ENCODE results near the gene LEKR1. TPM values are rescaled to one million over a fixed set of nuclear protein-coding genes. Genes with fewer than 3 reads are reported as not detected.

LEKR1 gene
- total and polyA plus RNA-seq, 8 donors, result 0.76 to 3.8 (median 2.1) TPM

GRCh38 chr3:157093096-157093495 is 266.9 kb downstream of the LEKR1 start:
- no peak for DNase-seq
- no peak overlapping the region for H3K4me3 ChIP-seq
- H3K4me1 ChIP-seq, result peaks cover 26 to 29% of the 10 kb centered on the region in 2 donors
- no peak for TF ChIP-seq CTCF (IDR thresholded peaks at IDR 0.05)
- no peak overlapping the region for H3K27ac ChIP-seq
- H3K27me3 ChIP-seq, result no peaks in the 10 kb centered on the region
- ATAC-seq, result no peak
- no peaks in the 10 kb centered on the region for H3K9me3 ChIP-seq
- H3K36me3 ChIP-seq, result no peaks in the 10 kb centered on the region
- intact Hi-C loops (cut with DNase I), result no loop called here

- intact Hi-C loops (cut with DNase I), result no loop called here
- no peaks in the 10 kb centered on the region for H3K27me3 ChIP-seq
- H3K4me3 ChIP-seq, result no peak overlapping the region
- TF ChIP-seq CTCF (IDR thresholded peaks at IDR 0.05), result no peak
- no peaks in the 10 kb centered on the region for H3K9me3 ChIP-seq
- H3K4me1 ChIP-seq, result peaks cover 21 to 26% of the 10 kb centered on the region in 2 donors
- no peaks in the 10 kb centered on the region for H3K36me3 ChIP-seq
- DNase-seq (no peak), ATAC-seq (no peak)
- no peak overlapping the region for H3K27ac ChIP-seq
These were observed 268.1 kb downstream of the LEKR1 start for GRCh38 chr3:157094301-157094700.

- TF ChIP-seq CTCF (IDR thresholded peaks at IDR 0.05), result no peak
- H3K4me3 ChIP-seq, result no peak overlapping the region
- no peak for ATAC-seq
- H3K9me3 ChIP-seq, result no peaks in the 10 kb centered on the region
- no peak for DNase-seq
- no peaks in the 10 kb centered on the region for H3K27me3 ChIP-seq
- H3K27ac ChIP-seq, result no peak overlapping the region
- peaks cover 15 to 21% of the 10 kb centered on the region in 2 donors for H3K4me1 ChIP-seq
- no peaks in the 10 kb centered on the region for H3K36me3 ChIP-seq
- intact Hi-C loops (cut with DNase I), result no loop called here
These were observed 268.8 kb downstream of the LEKR1 start for GRCh38 chr3:157094751-157095480.

Other genes starting within 250 kb of the LEKR1 start
- gene TIPARP, start 151.8 kb upstream of the LEKR1 start, total RNA-seq, result 10 to 100 TPM; 47.7 to 49.5 TPM
- 10 to 100 TPM; 21.0 to 36.4 (median 26.5) TPM for gene TIPARP, start 151.8 kb upstream of the LEKR1 start, polyA plus RNA-seq (ENCODE audit: insufficient read length in 6 of 6)

Data from left lung (tissue), 10 donors.